Measurements from ENCODE around the gene TOX3. TPM values are rescaled to one million over a fixed set of nuclear protein-coding genes. Genes with fewer than 3 reads are reported as not detected.

Gene TOX3
- polyA plus RNA-seq, 1 donor from 2014 or later = 2.3 TPM

DNA sequence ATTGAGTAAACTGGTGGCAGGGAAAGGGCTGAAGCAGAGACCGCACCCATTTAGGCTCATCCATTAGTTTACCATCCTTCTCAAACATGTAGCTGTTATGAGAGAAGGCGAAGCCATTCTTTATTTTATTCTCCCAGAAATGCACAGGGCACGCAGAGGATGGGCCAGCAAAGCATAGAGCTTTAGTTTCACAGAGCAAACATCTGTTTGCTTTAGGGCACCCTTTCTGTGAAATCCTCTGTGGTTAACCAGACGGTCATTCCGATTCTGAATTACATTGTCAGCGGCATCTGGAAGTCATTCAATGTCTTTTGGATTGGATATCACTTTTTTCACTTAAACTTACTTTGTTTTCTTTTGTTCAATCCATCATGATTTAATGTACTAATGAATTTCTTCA lies 96.0 kb downstream of the TOX3 start:
- no peak overlapping the region for H3K9ac ChIP-seq (ENCODE audit: low read length)
- peaks cover 8% of the 10 kb centered on the region for H3K79me2 ChIP-seq (replicated peaks; ENCODE audit: insufficient read depth, low read length)
- H3K4me3 ChIP-seq (ENCODE audit: low read length) = no peak overlapping the region
- H2AFZ ChIP-seq (ENCODE audit: low read depth, low read length) = no peak overlapping the region
- TF ChIP-seq, protein P1, sequence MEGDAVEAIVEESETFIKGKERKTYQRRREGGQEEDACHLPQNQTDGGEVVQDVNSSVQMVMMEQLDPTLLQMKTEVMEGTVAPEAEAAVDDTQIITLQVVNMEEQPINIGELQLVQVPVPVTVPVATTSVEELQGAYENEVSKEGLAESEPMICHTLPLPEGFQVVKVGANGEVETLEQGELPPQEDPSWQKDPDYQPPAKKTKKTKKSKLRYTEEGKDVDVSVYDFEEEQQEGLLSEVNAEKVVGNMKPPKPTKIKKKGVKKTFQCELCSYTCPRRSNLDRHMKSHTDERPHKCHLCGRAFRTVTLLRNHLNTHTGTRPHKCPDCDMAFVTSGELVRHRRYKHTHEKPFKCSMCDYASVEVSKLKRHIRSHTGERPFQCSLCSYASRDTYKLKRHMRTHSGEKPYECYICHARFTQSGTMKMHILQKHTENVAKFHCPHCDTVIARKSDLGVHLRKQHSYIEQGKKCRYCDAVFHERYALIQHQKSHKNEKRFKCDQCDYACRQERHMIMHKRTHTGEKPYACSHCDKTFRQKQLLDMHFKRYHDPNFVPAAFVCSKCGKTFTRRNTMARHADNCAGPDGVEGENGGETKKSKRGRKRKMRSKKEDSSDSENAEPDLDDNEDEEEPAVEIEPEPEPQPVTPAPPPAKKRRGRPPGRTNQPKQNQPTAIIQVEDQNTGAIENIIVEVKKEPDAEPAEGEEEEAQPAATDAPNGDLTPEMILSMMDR (IDR thresholded peaks at IDR 0.05; ENCODE audit: poor library complexity, severe bottlenecking) = no peak
- no peak for TF ChIP-seq RAD21 (conservative IDR thresholded peaks at IDR 0.05)
- no peaks in the 10 kb centered on the region for H3K9me2 ChIP-seq (ENCODE audit: insufficient read depth, low read length)
- H3K4me2 ChIP-seq (ENCODE audit: low read length) = no peak overlapping the region
- H4K20me1 ChIP-seq (ENCODE audit: insufficient read depth) = no peaks in the 10 kb centered on the region
- no peak overlapping the region for H3K27ac ChIP-seq (ENCODE audit: low read length)
- H3K9me3 ChIP-seq (ENCODE audit: low read length) = no peaks in the 10 kb centered on the region
- no peaks in the 10 kb centered on the region for H3K36me3 ChIP-seq (ENCODE audit: insufficient read depth, low read length)
- no peaks in the 10 kb centered on the region for H3K27me3 ChIP-seq (ENCODE audit: insufficient read depth, low read depth, low read length)
- H3F3A ChIP-seq (ENCODE audit: insufficient read depth, low read length, poor library complexity, severe bottlenecking) = no peaks in the 10 kb centered on the region

DNA sequence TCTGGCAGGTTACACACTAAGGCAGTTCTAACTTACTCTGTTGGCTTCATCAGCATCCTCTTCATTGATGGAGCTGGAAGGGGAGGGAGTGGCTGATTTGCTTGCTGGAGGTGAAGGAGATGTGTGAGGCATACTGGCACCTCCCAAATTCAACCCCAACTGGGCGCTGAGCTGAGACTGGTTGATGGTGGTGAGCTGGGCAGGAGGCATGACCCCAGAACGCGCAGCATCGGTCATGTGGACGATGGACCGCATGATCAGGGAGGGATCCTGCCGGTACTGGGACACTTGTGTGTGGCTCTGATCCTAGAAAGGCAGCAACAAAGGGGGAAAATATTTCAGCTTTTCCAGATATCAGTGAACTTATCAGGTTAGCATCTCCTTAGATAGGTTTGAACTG lies 96.7 kb downstream of the TOX3 start:
- H3K4me2 ChIP-seq (ENCODE audit: low read length) = no peak overlapping the region
- H3F3A ChIP-seq (ENCODE audit: insufficient read depth, low read length, poor library complexity, severe bottlenecking) = no peaks in the 10 kb centered on the region
- no peaks in the 10 kb centered on the region for H3K9me3 ChIP-seq (ENCODE audit: low read length)
- H3K9me2 ChIP-seq (ENCODE audit: insufficient read depth, low read length) = no peaks in the 10 kb centered on the region
- H3K9ac ChIP-seq (ENCODE audit: low read length) = no peak overlapping the region
- H3K36me3 ChIP-seq (ENCODE audit: insufficient read depth, low read length) = no peaks in the 10 kb centered on the region
- H3K4me3 ChIP-seq (ENCODE audit: low read length) = no peak overlapping the region
- H3K27ac ChIP-seq (ENCODE audit: low read length) = no peak overlapping the region
- no peaks in the 10 kb centered on the region for H3K27me3 ChIP-seq (ENCODE audit: insufficient read depth, low read depth, low read length)
- no peak overlapping the region for H2AFZ ChIP-seq (ENCODE audit: low read depth, low read length)
- TF ChIP-seq, protein P2, sequence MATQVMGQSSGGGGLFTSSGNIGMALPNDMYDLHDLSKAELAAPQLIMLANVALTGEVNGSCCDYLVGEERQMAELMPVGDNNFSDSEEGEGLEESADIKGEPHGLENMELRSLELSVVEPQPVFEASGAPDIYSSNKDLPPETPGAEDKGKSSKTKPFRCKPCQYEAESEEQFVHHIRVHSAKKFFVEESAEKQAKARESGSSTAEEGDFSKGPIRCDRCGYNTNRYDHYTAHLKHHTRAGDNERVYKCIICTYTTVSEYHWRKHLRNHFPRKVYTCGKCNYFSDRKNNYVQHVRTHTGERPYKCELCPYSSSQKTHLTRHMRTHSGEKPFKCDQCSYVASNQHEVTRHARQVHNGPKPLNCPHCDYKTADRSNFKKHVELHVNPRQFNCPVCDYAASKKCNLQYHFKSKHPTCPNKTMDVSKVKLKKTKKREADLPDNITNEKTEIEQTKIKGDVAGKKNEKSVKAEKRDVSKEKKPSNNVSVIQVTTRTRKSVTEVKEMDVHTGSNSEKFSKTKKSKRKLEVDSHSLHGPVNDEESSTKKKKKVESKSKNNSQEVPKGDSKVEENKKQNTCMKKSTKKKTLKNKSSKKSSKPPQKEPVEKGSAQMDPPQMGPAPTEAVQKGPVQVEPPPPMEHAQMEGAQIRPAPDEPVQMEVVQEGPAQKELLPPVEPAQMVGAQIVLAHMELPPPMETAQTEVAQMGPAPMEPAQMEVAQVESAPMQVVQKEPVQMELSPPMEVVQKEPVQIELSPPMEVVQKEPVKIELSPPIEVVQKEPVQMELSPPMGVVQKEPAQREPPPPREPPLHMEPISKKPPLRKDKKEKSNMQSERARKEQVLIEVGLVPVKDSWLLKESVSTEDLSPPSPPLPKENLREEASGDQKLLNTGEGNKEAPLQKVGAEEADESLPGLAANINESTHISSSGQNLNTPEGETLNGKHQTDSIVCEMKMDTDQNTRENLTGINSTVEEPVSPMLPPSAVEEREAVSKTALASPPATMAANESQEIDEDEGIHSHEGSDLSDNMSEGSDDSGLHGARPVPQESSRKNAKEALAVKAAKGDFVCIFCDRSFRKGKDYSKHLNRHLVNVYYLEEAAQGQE (IDR thresholded peaks at IDR 0.05; ENCODE audit: borderline replicate concordance) = no peak
- no peak for TF ChIP-seq EZH2 (IDR thresholded peaks at IDR 0.05; ENCODE audit: borderline replicate concordance, insufficient read depth, low read length, poor library complexity, severe bottlenecking)
- no peak for TF ChIP-seq RAD21 (conservative IDR thresholded peaks at IDR 0.05)
- TF ChIP-seq EP300 (conservative IDR thresholded peaks at IDR 0.05; ENCODE audit: poor library complexity, severe bottlenecking) = no peak
- no peak for TF ChIP-seq MXI1 (conservative IDR thresholded peaks at IDR 0.05; ENCODE audit: poor library complexity, severe bottlenecking)
- TF ChIP-seq POLR2AphosphoS5 (IDR thresholded peaks at IDR 0.05) = no peak
- TF ChIP-seq SMC3 (conservative IDR thresholded peaks at IDR 0.05; ENCODE audit: poor library complexity) = no peak
- TF ChIP-seq, protein P1 (IDR thresholded peaks at IDR 0.05; ENCODE audit: poor library complexity, severe bottlenecking) = no peak
- no peak for TF ChIP-seq TAF1 (IDR thresholded peaks at IDR 0.05; ENCODE audit: low read depth)
- H3K79me2 ChIP-seq (replicated peaks; ENCODE audit: insufficient read depth, low read length) = peaks cover 8% of the 10 kb centered on the region
- H4K20me1 ChIP-seq (ENCODE audit: insufficient read depth) = no peaks in the 10 kb centered on the region
